ENCODE measurements around the gene RAB13.

DNA sequence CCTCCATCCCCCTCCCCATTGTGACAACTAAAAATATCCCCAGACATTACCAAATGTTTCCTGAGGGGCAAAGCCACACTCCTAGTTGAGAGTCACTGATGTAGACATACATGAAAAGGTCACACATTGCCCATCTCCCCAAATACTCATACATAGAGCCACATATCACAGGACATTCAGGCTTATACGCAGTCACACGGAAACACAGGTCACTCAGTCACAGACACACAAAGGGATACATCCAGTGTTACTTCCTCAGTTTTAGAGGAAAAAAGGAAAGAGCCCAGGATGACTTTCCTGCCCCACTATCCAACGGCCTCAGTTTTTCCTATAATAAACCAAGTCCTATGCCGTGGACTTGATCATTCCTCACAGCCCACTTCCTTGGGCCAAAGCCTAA is 24.7 kb downstream of the RAB13 start:
- TF ChIP-seq, protein P1, sequence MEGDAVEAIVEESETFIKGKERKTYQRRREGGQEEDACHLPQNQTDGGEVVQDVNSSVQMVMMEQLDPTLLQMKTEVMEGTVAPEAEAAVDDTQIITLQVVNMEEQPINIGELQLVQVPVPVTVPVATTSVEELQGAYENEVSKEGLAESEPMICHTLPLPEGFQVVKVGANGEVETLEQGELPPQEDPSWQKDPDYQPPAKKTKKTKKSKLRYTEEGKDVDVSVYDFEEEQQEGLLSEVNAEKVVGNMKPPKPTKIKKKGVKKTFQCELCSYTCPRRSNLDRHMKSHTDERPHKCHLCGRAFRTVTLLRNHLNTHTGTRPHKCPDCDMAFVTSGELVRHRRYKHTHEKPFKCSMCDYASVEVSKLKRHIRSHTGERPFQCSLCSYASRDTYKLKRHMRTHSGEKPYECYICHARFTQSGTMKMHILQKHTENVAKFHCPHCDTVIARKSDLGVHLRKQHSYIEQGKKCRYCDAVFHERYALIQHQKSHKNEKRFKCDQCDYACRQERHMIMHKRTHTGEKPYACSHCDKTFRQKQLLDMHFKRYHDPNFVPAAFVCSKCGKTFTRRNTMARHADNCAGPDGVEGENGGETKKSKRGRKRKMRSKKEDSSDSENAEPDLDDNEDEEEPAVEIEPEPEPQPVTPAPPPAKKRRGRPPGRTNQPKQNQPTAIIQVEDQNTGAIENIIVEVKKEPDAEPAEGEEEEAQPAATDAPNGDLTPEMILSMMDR (conservative IDR thresholded peaks at IDR 0.05) = no peak
- TF ChIP-seq EZH2 (IDR thresholded peaks at IDR 0.05; ENCODE audit: low read depth) = no peak
